Measurements from ENCODE around the gene ERVFRD-1. TPM values are rescaled to one million over a fixed set of nuclear protein-coding genes. Genes with fewer than 3 reads are reported as not detected.
"Not testable (repeated sequence)": the region's sequence is repeated elsewhere in the genome, so short reads cannot be mapped to it uniquely, and the experiment has no call there.

ERVFRD-1 gene
- polyA plus RNA-seq, 12 donors, result 0.06 to 0.49 (median 0.16) TPM; not detected in 2

- no peak for DNase-seq
These were observed 19.1 kb upstream of the ERVFRD-1 start for GRCh38 chr6:11130605-11131004.

GRCh38 chr6:11129908-11130565 lies 18.5 kb upstream of the ERVFRD-1 start:
- no peak for DNase-seq

- DNase-seq, result no peak
These were observed 17.1 kb upstream of the ERVFRD-1 start for GRCh38 chr6:11128608-11129007.

- no peak for DNase-seq
These were observed 15.4 kb upstream of the ERVFRD-1 start for GRCh38 chr6:11126876-11127275.

GRCh38 chr6:11123978-11124377 lies 12.5 kb upstream of the ERVFRD-1 start:
- no peak for DNase-seq

GRCh38 chr6:11122380-11122779 lies 10.9 kb upstream of the ERVFRD-1 start:
- no peak for DNase-seq

GRCh38 chr6:11121851-11122250 lies 10.3 kb upstream of the ERVFRD-1 start:
- no peak for DNase-seq

GRCh38 chr6:11120271-11121005 lies 8.9 kb upstream of the ERVFRD-1 start:
- no peak for DNase-seq

GRCh38 chr6:11115808-11116536 lies 4.4 kb upstream of the ERVFRD-1 start:
- not testable (repeated sequence) for DNase-seq

GRCh38 chr6:11113038-11113437 lies 1.5 kb upstream of the ERVFRD-1 start:
- DNase-seq, result no peak

- no peak for DNase-seq
These were observed 378 bp upstream of the ERVFRD-1 start for GRCh38 chr6:11111769-11112437.

GRCh38 chr6:11108726-11109125 lies 2.8 kb downstream of the ERVFRD-1 start:
- DNase-seq, result no peak

- DNase-seq, result no peak
These were observed 8.5 kb downstream of the ERVFRD-1 start for GRCh38 chr6:11103065-11103464.

- DNase-seq, result no peak
These were observed 10.1 kb downstream of the ERVFRD-1 start for GRCh38 chr6:11101417-11101816.

GRCh38 chr6:11098004-11098403 lies 13.5 kb downstream of the ERVFRD-1 start:
- DNase-seq, result no peak

- DNase-seq, result no peak
These were observed 14.0 kb downstream of the ERVFRD-1 start for GRCh38 chr6:11097476-11097875.

GRCh38 chr6:11096109-11096508 lies 15.4 kb downstream of the ERVFRD-1 start:
- no peak for DNase-seq

- no peak for DNase-seq
These were observed 16.6 kb downstream of the ERVFRD-1 start for GRCh38 chr6:11094941-11095340.

- DNase-seq, result peak; percentile 32
These were observed 17.1 kb downstream of the ERVFRD-1 start for GRCh38 chr6:11094411-11094851.

GRCh38 chr6:11093626-11094410 lies 17.7 kb downstream of the ERVFRD-1 start, which contains the start of gene SMIM13:
SMIM13 (plus strand) TSS chr6:11093834; CDS start chr6:11094314, 480 bp downstream.
- DNase-seq, result peak; percentile 97

GRCh38 chr6:11093376-11093625 lies 18.2 kb downstream of the ERVFRD-1 start:
- DNase-seq, result no peak

Data from muscle of arm (tissue), 12 donors.